ENCODE data around the gene R3HDM2. TPM values are rescaled to one million over a fixed set of nuclear protein-coding genes. Genes with fewer than 3 reads are reported as not detected.

The R3HDM2 gene
- total RNA-seq, 1 donor from 2014 or later, result 19.2 TPM

DNA sequence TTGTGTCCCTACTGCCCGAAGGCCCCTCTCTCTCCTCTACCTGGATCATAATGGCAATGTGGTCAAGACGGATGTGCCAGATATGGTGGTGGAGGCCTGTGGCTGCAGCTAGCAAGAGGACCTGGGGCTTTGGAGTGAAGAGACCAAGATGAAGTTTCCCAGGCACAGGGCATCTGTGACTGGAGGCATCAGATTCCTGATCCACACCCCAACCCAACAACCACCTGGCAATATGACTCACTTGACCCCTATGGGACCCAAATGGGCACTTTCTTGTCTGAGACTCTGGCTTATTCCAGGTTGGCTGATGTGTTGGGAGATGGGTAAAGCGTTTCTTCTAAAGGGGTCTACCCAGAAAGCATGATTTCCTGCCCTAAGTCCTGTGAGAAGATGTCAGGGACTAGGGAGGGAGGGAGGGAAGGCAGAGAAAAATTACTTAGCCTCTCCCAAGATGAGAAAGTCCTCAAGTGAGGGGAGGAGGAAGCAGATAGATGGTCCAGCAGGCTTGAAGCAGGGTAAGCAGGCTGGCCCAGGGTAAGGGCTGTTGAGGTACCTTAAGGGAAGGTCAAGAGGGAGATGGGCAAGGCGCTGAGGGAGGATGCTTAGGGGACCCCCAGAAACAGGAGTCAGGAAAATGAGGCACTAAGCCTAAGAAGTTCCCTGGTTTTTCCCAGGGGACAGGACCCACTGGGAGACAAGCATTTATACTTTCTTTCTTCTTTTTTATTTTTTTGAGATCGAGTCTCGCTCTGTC is 26.1 kb upstream of the R3HDM2 start:
- H3K27me3 ChIP-seq (ENCODE audit: insufficient read depth, low read length), result peaks cover 5% of the 10 kb centered on the region
- peak overlapping the region; percentile 98 for H3K27ac Mint-ChIP-seq (ENCODE audit: unreplicated experiment)
- peaks cover 41% of the 10 kb centered on the region for H3K4me1 Mint-ChIP-seq (ENCODE audit: low read depth, unreplicated experiment)
- no peaks in the 10 kb centered on the region for H3K27me3 Mint-ChIP-seq (ENCODE audit: low read depth, unreplicated experiment)
- H3K79me2 ChIP-seq (ENCODE audit: insufficient read depth, low read length), result no peaks in the 10 kb centered on the region
- H3K4me3 Mint-ChIP-seq (ENCODE audit: unreplicated experiment), result peak overlapping the region; percentile 72
- FAIRE-seq (no peak), DNase-seq (ENCODE audit: low read depth) (no peak)
- no peaks in the 10 kb centered on the region for H3K9me3 Mint-ChIP-seq (ENCODE audit: unreplicated experiment)
- no peak overlapping the region for H3K4me3 ChIP-seq (ENCODE audit: insufficient read depth, low read depth, low read length)
- H3K27ac ChIP-seq (ENCODE audit: low read depth, low read length), result no peak overlapping the region
- H3K9me3 ChIP-seq (ENCODE audit: insufficient read depth, low read depth, low read length), result no peaks in the 10 kb centered on the region
- no peak overlapping the region for H3K9ac ChIP-seq (ENCODE audit: low read length)
- H3K4me2 ChIP-seq (ENCODE audit: low read length), result no peak overlapping the region
- peaks cover 28% of the 10 kb centered on the region for H3K4me1 ChIP-seq (ENCODE audit: insufficient read depth, low read length)
- no peaks in the 10 kb centered on the region for H3K36me3 ChIP-seq (ENCODE audit: insufficient read depth, low read length)
- no peaks in the 10 kb centered on the region for H4K20me1 ChIP-seq (ENCODE audit: insufficient read depth, low read length)
- no peaks in the 10 kb centered on the region for H3K36me3 Mint-ChIP-seq (ENCODE audit: low read depth, unreplicated experiment)
- no peak overlapping the region for H2AFZ ChIP-seq (ENCODE audit: low read depth, low read length)
- TF ChIP-seq EZH2 (IDR thresholded peaks at IDR 0.05; ENCODE audit: insufficient read depth, low read length), result no peak
- TF ChIP-seq, protein P1, sequence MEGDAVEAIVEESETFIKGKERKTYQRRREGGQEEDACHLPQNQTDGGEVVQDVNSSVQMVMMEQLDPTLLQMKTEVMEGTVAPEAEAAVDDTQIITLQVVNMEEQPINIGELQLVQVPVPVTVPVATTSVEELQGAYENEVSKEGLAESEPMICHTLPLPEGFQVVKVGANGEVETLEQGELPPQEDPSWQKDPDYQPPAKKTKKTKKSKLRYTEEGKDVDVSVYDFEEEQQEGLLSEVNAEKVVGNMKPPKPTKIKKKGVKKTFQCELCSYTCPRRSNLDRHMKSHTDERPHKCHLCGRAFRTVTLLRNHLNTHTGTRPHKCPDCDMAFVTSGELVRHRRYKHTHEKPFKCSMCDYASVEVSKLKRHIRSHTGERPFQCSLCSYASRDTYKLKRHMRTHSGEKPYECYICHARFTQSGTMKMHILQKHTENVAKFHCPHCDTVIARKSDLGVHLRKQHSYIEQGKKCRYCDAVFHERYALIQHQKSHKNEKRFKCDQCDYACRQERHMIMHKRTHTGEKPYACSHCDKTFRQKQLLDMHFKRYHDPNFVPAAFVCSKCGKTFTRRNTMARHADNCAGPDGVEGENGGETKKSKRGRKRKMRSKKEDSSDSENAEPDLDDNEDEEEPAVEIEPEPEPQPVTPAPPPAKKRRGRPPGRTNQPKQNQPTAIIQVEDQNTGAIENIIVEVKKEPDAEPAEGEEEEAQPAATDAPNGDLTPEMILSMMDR (IDR thresholded peaks at IDR 0.05; ENCODE audit: insufficient read depth, low read depth, low read length), result no peak

DNA sequence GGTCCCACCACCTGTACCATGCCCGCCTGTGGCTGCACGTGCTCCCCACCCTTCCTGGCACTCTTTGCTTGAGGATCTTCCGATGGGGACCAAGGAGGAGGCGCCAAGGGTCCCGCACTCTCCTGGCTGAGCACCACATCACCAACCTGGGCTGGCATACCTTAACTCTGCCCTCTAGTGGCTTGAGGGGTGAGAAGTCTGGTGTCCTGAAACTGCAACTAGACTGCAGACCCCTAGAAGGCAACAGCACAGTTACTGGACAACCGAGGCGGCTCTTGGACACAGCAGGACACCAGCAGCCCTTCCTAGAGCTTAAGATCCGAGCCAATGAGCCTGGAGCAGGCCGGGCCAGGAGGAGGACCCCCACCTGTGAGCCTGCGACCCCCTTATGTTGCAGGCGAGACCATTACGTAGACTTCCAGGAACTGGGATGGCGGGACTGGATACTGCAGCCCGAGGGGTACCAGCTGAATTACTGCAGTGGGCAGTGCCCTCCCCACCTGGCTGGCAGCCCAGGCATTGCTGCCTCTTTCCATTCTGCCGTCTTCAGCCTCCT is 25.4 kb upstream of the R3HDM2 start:
- peaks cover 5% of the 10 kb centered on the region for H3K27me3 ChIP-seq (ENCODE audit: insufficient read depth, low read length)
- H3K4me3 ChIP-seq (ENCODE audit: insufficient read depth, low read depth, low read length), result no peak overlapping the region
- Mint-ChIP-seq H3K27ac (ENCODE audit: unreplicated experiment) (peak overlapping the region; percentile 98), H3K27me3 (ENCODE audit: low read depth, unreplicated experiment) (no peaks in the 10 kb centered on the region), H3K4me3 (ENCODE audit: unreplicated experiment) (peak overlapping the region; percentile 86), H3K9me3 (ENCODE audit: unreplicated experiment) (no peaks in the 10 kb centered on the region), H3K36me3 (ENCODE audit: low read depth, unreplicated experiment) (no peaks in the 10 kb centered on the region), H3K4me1 (ENCODE audit: low read depth, unreplicated experiment) (peaks cover 44% of the 10 kb centered on the region)
- no peaks in the 10 kb centered on the region for H3K36me3 ChIP-seq (ENCODE audit: insufficient read depth, low read length)
- H3K4me2 ChIP-seq (ENCODE audit: low read length), result peak overlapping the region; percentile 28
- DNase-seq (ENCODE audit: low read depth), result no peak
- peak overlapping the region; percentile 55 for H2AFZ ChIP-seq (ENCODE audit: low read depth, low read length)
- H3K27ac ChIP-seq (ENCODE audit: low read depth, low read length), result no peak overlapping the region
- TF ChIP-seq, protein P1 (IDR thresholded peaks at IDR 0.05; ENCODE audit: insufficient read depth, low read depth, low read length), result peak; percentile 49
- TF ChIP-seq EZH2 (IDR thresholded peaks at IDR 0.05; ENCODE audit: insufficient read depth, low read length), result no peak
- no peaks in the 10 kb centered on the region for H3K9me3 ChIP-seq (ENCODE audit: insufficient read depth, low read depth, low read length)
- no peak overlapping the region for H3K9ac ChIP-seq (ENCODE audit: low read length)
- no peak for FAIRE-seq
- no peaks in the 10 kb centered on the region for H3K79me2 ChIP-seq (ENCODE audit: insufficient read depth, low read length)
- peaks cover 30% of the 10 kb centered on the region for H3K4me1 ChIP-seq (ENCODE audit: insufficient read depth, low read length)
- no peaks in the 10 kb centered on the region for H4K20me1 ChIP-seq (ENCODE audit: insufficient read depth, low read length)

Measured in astrocyte (in vitro differentiated cells and primary cell).